Cardiac muscle cell (in vitro differentiated cells and primary cell): ENCODE data around the gene ADGRA1. TPM values are rescaled to one million over a fixed set of nuclear protein-coding genes. Genes with fewer than 3 reads are reported as not detected.
A peak's percentile ranks its signal among the peaks of the same experiment; 100 is the strongest.

Experiments
- DNase-seq, 2 donors: peaks; one replicate each; pipeline versions ENCODE4 v3.0.0 to v3.0.0-alpha.2; 2010 to 2017; ENCODE audit warnings: low read depth in 1 of 2, low spot score in 1 of 2
- H3K27ac ChIP-seq: fragments of 200-600 bp; sonication (generic); 2 replicates; pipeline ENCODE4 v1.5.1; 2016
- H3K27me3 ChIP-seq: fragments of 200-600 bp; sonication (generic); 2 replicates; pipeline ENCODE4 v1.6.0; 2016; ENCODE audit warnings: control low read depth
- H3K36me3 ChIP-seq: fragments of 200-600 bp; sonication (generic); 2 replicates; pipeline ENCODE4 v1.5.1; 2016; ENCODE audit warnings: control low read depth
- H3K4me1 ChIP-seq: fragments of 200-600 bp; sonication (generic); 2 replicates; pipeline ENCODE4 v1.8.1; 2017; ENCODE audit warnings: low read depth, mild to moderate bottlenecking, mixed run types
- H3K4me3 ChIP-seq: fragments of 200-600 bp; sonication (generic); 2 replicates; pipeline ENCODE4 v1.5.1; 2016; ENCODE audit warnings: mild to moderate bottlenecking
- H3K9me3 ChIP-seq: fragments of 200-600 bp; sonication (generic); 2 replicates; pipeline ENCODE4 v1.5.1; 2017; ENCODE audit warnings: low read depth, mild to moderate bottlenecking, control low read depth
- polyA plus RNA-seq: library from polyadenylated mRNA; unstranded; fragments of >200 nt; fragmentation: Nextera tagmentation; extraction: Ambion mirVana; gene quantifications from 2 replicates; pipeline ENCODE4 v1.2.1, GENCODE V29; 2016
- total RNA-seq: library from RNA; depleted of rRNA; stranded (reverse); fragments of >200 nt; gene quantifications from 2 replicates; pipeline ENCODE4 v1.2.3, GENCODE V29; 2016
- TF ChIP-seq, protein P1 (sequence below): IDR thresholded peaks from 2 replicates; pipeline ENCODE4 v1.5.1; 2012; ENCODE audit warnings: low read depth, mild to moderate bottlenecking, low read length

The ADGRA1 gene
- total and polyA plus RNA-seq, 2 experiments from 2014 or later = 0.24 to 0.67 TPM

DNA sequence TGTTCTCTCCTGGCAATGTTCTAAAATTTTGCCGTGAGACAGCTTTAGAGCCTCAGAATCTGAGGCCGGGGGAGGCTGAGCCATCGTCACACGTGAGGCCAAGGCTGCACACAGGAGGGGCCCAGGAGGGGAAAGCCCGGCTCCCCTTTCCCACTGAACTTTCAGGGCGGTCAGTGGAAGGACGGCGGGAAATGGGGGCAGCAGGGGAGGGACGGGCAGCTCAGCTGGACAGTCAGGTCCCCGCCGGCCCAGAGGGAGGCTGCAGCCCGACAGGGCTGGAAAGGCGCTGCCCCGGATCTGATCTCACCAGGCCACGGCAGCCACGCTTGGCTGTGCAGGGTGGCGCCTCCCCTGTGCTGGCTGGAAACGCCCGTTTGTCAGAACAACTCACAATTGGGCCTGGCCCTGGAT, 43.3 kb upstream of the ADGRA1 start:
- TF ChIP-seq, protein P1, sequence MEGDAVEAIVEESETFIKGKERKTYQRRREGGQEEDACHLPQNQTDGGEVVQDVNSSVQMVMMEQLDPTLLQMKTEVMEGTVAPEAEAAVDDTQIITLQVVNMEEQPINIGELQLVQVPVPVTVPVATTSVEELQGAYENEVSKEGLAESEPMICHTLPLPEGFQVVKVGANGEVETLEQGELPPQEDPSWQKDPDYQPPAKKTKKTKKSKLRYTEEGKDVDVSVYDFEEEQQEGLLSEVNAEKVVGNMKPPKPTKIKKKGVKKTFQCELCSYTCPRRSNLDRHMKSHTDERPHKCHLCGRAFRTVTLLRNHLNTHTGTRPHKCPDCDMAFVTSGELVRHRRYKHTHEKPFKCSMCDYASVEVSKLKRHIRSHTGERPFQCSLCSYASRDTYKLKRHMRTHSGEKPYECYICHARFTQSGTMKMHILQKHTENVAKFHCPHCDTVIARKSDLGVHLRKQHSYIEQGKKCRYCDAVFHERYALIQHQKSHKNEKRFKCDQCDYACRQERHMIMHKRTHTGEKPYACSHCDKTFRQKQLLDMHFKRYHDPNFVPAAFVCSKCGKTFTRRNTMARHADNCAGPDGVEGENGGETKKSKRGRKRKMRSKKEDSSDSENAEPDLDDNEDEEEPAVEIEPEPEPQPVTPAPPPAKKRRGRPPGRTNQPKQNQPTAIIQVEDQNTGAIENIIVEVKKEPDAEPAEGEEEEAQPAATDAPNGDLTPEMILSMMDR = no peak
- peak in 1 of 2 donors; percentile 23 for DNase-seq
- H3K4me1 ChIP-seq = peaks cover 11% of the 10 kb centered on the region
- no peaks in the 10 kb centered on the region for H3K9me3 ChIP-seq
- no peak overlapping the region for H3K4me3 ChIP-seq
- no peaks in the 10 kb centered on the region for H3K27me3 ChIP-seq
- H3K27ac ChIP-seq = no peak overlapping the region
- H3K36me3 ChIP-seq = no peaks in the 10 kb centered on the region

DNA sequence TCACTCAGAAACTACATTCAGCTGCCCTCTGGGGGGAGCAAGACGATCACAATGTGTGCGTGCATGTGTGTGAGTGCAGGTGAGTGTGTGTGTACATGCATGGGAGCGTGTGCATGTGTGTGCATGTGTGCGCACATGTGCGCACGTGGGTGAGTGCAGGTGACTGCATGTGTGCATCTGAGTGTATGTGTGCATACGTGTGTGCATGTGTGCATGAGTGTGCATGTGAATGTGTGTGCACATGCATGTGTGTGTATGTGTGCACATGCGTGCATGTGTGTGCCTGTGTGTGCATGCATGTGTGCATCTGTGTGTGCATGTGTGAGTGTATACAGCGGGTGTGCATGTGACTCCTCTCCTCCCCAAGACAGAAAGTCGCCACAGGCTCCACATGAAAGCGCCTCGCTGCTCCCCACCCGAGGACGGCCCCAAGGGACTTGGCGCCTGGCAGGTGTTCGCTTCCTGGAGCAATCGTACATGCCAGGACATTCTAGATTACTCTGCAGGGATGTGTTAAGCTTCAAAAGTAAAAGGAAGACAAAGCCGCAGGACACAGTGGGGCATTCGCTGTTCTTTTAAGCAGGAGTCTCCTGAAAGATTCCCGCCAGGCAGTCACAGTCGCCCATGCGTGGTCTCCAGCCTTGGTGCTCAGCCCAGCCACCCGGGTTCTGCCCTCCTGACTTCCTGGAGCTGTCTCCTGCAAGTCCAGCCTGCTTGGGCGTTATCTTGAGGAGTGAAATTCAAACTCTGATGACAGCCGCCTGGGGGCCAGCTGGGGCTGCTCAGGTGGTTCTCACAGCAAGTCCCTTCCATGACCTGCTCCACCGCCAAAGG, 42.0 kb upstream of the ADGRA1 start:
- H3K27me3 ChIP-seq = no peaks in the 10 kb centered on the region
- no peak overlapping the region for H3K27ac ChIP-seq
- no peaks in the 10 kb centered on the region for H3K36me3 ChIP-seq
- no peaks in the 10 kb centered on the region for H3K9me3 ChIP-seq
- no peak overlapping the region for H3K4me3 ChIP-seq
- TF ChIP-seq, protein P1 = no peak
- peak in 1 of 2 donors; percentile 40 for DNase-seq
- peaks cover 11% of the 10 kb centered on the region for H3K4me1 ChIP-seq

DNA sequence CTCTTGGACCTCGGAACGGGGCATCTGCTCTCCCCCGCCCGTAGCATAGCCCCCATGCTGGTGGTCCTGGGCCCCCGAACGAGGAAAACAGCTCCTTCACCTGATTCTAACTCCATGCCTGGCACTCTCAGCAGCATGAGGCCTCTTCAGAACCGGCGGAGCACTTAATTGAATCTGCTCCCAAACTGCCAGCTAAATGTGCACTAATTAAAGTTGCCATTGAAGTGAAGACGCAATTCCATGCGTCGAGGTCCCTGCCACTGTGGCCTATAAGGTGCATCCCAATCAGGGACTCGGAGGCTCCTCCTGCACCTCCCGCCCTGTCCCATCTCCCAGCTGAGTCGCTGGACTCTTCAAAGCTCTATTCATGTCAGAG, 41.3 kb upstream of the ADGRA1 start:
- H3K27ac ChIP-seq = no peak overlapping the region
- DNase-seq = no peak
- no peak overlapping the region for H3K4me3 ChIP-seq
- H3K9me3 ChIP-seq = no peaks in the 10 kb centered on the region
- no peaks in the 10 kb centered on the region for H3K27me3 ChIP-seq
- TF ChIP-seq, protein P1 = no peak
- H3K4me1 ChIP-seq = peaks cover 11% of the 10 kb centered on the region
- H3K36me3 ChIP-seq = no peaks in the 10 kb centered on the region

DNA sequence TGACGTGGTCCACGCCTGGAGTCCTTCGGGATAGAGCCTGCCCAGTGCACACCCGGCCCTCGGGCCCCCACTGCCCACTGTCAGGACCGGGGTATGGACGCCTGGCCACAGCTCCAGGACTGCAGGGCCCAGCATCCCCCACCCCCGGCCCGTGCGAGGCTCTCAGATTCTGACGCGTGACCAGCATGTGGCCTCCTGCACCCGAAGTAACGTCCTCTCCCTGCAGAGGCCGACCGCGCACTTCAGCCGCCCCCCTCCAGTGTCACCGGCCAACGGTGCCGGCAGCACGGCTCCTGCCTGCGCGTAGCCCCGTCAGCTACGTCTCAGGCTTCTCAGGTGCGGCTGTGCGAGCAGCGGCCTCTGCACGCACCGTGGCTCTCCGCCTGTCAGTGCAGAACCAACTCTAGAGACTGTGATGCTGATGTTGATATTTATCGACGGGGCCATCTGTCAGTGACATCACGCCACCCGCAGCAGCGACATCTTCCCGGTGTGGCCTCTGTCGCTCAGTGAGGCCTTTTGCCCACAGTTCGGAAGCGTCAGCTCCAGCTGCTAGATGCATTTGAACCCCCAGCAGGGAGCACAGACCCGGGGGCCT, 40.1 kb upstream of the ADGRA1 start:
- no peak overlapping the region for H3K27ac ChIP-seq
- H3K9me3 ChIP-seq = no peaks in the 10 kb centered on the region
- TF ChIP-seq, protein P1 = no peak
- no peak overlapping the region for H3K4me3 ChIP-seq
- no peaks in the 10 kb centered on the region for H3K36me3 ChIP-seq
- no peaks in the 10 kb centered on the region for H3K27me3 ChIP-seq
- no peak for DNase-seq
- peaks cover 11% of the 10 kb centered on the region for H3K4me1 ChIP-seq

DNA sequence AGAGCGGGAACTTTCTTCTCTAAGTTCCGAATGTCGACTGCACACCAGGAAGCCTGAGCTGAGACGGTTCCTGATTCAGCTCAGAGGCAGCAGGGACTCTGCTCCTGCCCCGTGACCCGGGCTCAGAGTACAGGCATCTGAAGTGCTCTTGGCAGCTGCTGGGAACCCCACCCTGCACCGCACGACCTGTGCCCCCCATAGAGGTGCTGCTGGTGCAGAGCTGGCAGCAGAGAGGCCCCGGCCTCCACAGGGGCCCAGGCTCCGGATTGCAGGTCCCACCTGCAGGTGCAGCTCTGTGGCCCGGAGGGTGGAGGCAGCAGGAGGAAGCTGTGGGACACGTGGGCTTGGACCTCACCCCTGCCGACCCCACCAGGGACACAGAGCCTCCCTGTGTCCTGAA, 39.5 kb upstream of the ADGRA1 start:
- Histone ChIP-seq H3K4me3 (no peak overlapping the region), H3K27me3 (no peaks in the 10 kb centered on the region), H3K36me3 (no peaks in the 10 kb centered on the region), H3K27ac (no peak overlapping the region), H3K9me3 (no peaks in the 10 kb centered on the region), H3K4me1 (peaks cover 11% of the 10 kb centered on the region)
- peak in 1 of 2 donors; percentile 30 for DNase-seq
- TF ChIP-seq, protein P1 = no peak
